NCI-H128 (cell line): ENCODE results near the gene FFAR3.

Source experiments
- DNase-seq: peaks from one replicate; lab custom pipeline; 2025; ENCODE audit not compliant: unreplicated experiment; lab: John Stamatoyannopoulos, UW

FFAR3 gene

GRCh38 chr19:35357867-35358573 lies at the start of gene FFAR3:
Gene FFAR3 (plus strand): TSS chr19:35358460. CDS start chr19:35358891, 431 bp downstream.
- no peak for DNase-seq

GRCh38 chr19:35308910-35309309 lies 49.4 kb upstream of the FFAR3 start:
- no peak for DNase-seq

- DNase-seq, result no peak
These were observed 48.6 kb upstream of the FFAR3 start for GRCh38 chr19:35309481-35310279.

GRCh38 chr19:35310331-35310730 lies 47.9 kb upstream of the FFAR3 start:
- DNase-seq, result no peak

GRCh38 chr19:35310811-35311465 lies 47.3 kb upstream of the FFAR3 start:
- DNase-seq, result no peak

GRCh38 chr19:35311901-35312665 lies 46.2 kb upstream of the FFAR3 start:
- DNase-seq, result no peak

- no peak for DNase-seq
These were observed 44.7 kb upstream of the FFAR3 start for GRCh38 chr19:35313587-35313986.

GRCh38 chr19:35314031-35314430 lies 44.2 kb upstream of the FFAR3 start:
- no peak for DNase-seq

- DNase-seq, result no peak
These were observed 43.3 kb upstream of the FFAR3 start for GRCh38 chr19:35314858-35315470.

- no peak for DNase-seq
These were observed 42.4 kb upstream of the FFAR3 start for GRCh38 chr19:35315883-35316282.

GRCh38 chr19:35316560-35316959 lies 41.7 kb upstream of the FFAR3 start:
- no peak for DNase-seq

GRCh38 chr19:35317464-35318043 lies 40.7 kb upstream of the FFAR3 start:
- no peak for DNase-seq

- no peak for DNase-seq
These were observed 39.4 kb upstream of the FFAR3 start for GRCh38 chr19:35318679-35319448.

GRCh38 chr19:35320065-35320713 lies 38.1 kb upstream of the FFAR3 start:
- no peak for DNase-seq

GRCh38 chr19:35321291-35321690 lies 37.0 kb upstream of the FFAR3 start:
- DNase-seq, result no peak

- no peak for DNase-seq
These were observed 36.2 kb upstream of the FFAR3 start for GRCh38 chr19:35322014-35322413.

GRCh38 chr19:35327642-35328041 lies 30.6 kb upstream of the FFAR3 start:
- DNase-seq, result no peak

GRCh38 chr19:35328851-35329285 lies 29.4 kb upstream of the FFAR3 start, which contains the start of gene CD22:
Gene CD22 (plus strand): TSS chr19:35329187. CDS start chr19:35332041, 2,854 bp downstream.
- no peak for DNase-seq

GRCh38 chr19:35329323-35329722 lies 28.9 kb upstream of the FFAR3 start:
- DNase-seq, result no peak
